ENCODE results near the gene FAM174A.

The FAM174A gene

GRCh38 chr5:100574716-100575115, 39.5 kb downstream of the FAM174A start:
- TF ChIP-seq CTCF (IDR thresholded peaks at IDR 0.05; ENCODE audit: low read depth, low read length) = no peak
- no peak overlapping the region for H3K4me3 ChIP-seq (ENCODE audit: low read depth, low read length)

DNA sequence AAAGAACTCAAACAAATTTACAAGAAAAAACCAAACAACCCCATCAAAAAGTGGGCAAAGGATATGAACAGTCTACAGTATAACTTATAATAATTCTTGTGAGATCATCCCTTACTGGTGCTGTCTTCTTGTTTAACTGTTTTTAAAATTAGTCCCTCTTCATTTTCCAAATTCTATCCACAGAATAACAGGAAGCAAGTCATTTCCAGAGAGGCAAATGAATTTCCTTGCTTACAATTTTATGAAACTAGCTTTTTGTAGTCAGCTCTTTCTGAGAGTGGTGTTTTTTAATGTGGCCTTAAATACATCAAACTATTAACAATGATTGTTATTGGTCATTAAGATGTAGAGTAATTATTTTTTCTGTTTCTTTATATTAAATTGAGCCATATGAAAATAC, 40.6 kb downstream of the FAM174A start:
- H3K4me3 ChIP-seq (ENCODE audit: low read depth, low read length) = no peak overlapping the region
- no peak for TF ChIP-seq CTCF (IDR thresholded peaks at IDR 0.05; ENCODE audit: low read depth, low read length)

- no peak for TF ChIP-seq CTCF (IDR thresholded peaks at IDR 0.05; ENCODE audit: low read depth, low read length)
Measured at GRCh38 chr5:100576217-100576751, 41.1 kb downstream of the FAM174A start.

GRCh38 chr5:100577506-100577905, 42.3 kb downstream of the FAM174A start:
- no peak overlapping the region for H3K4me3 ChIP-seq (ENCODE audit: low read depth, low read length)
- no peak for TF ChIP-seq CTCF (IDR thresholded peaks at IDR 0.05; ENCODE audit: low read depth, low read length)

More at GRCh38 chr5:100576217-100576751, 41.1 kb downstream of the FAM174A start:
- no peak overlapping the region for H3K4me3 ChIP-seq (ENCODE audit: low read depth, low read length)

- no peak for TF ChIP-seq CTCF (IDR thresholded peaks at IDR 0.05; ENCODE audit: low read depth, low read length)
- H3K4me3 ChIP-seq (ENCODE audit: low read depth, low read length) = no peak overlapping the region
Measured at GRCh38 chr5:100584069-100584468, 48.9 kb downstream of the FAM174A start.

DNA sequence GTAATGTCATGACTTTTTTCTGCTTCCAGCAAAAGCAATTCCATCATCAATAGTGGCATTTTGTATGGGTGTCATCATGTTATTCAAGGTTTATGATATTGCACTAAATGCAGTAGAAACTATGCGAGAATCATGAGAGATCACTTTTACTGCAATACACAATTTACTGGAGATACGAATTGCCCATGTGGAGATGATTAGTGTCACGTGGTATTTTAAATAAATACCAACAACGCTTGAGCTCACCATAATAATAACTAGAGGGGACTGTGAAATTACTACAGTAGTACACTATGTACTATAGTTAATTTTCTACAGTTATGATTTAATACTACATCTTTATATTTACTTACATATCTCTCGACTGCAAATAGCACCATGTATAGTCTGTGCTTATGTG, 49.7 kb downstream of the FAM174A start:
- TF ChIP-seq CTCF (IDR thresholded peaks at IDR 0.05; ENCODE audit: low read depth, low read length) = no peak

DNA sequence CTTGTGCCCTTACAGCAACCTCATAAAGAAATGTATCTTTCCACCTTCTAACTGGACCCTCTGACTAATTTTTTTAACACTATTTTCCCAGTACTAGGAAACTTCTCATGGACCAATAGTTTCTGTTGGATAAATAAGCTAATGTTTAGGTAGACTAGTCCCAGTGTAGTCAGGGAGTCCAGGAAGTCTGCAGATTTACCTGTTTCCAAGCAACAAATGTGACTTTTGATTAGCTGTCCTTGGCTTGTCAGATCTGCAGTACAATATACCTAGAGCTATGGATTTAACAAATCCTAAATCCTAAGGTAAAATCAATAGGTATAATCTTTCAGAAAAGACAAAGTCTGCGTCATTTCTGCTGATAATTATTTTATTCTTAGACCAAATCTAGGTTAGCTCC, 55.7 kb downstream of the FAM174A start:
- no peak for TF ChIP-seq CTCF (IDR thresholded peaks at IDR 0.05; ENCODE audit: low read depth, low read length)
- no peak overlapping the region for H3K4me3 ChIP-seq (ENCODE audit: low read depth, low read length)

More for the DNA sequence above, 49.7 kb downstream of the FAM174A start:
- no peak overlapping the region for H3K4me3 ChIP-seq (ENCODE audit: low read depth, low read length)
